H1 (cell line): Measurements from ENCODE around the gene PPP2R2C. TPM values are rescaled to one million over a fixed set of nuclear protein-coding genes. Genes with fewer than 3 reads are reported as not detected.

ENCODE experiments used
- BRCA1 ChIP-seq: IDR thresholded peaks from 2 replicates; pipeline ENCODE4 v1.6.1; 2012; ENCODE audit warnings: low read depth, low read length, improper control_type of control experiment
- CBX8 ChIP-seq: fragments of 300-800, 300-1000 bp; sonication (generic); IDR thresholded peaks from 2 replicates; pipeline ENCODE4 v1.7.1; 2016; ENCODE audit warnings: low read depth, low read length, borderline replicate concordance
- CREB1 ChIP-seq: IDR thresholded peaks from 2 replicates; pipeline ENCODE4 v1.6.1; 2012; ENCODE audit warnings: inconsistent platforms
- HDAC2 ChIP-seq, 2 experiments: fragments of 300-600 bp in 1 of 2; sonication (generic) in 1 of 2; IDR thresholded peaks; 2 replicates each; pipeline ENCODE4 v1.6.1; 2011 to 2012; ENCODE audit warnings: low read depth in 2 of 2, low read length in 2 of 2, mild to moderate bottlenecking in 2 of 2, moderate library complexity in 2 of 2, borderline replicate concordance in 1 of 2, inconsistent platforms in 1 of 2
- POLR2A ChIP-seq, 2 experiments: IDR thresholded peaks; 1 replicate in 1 of 2; 2 replicates in 1 of 2; pipeline ENCODE4 v1.6.1; 2011; ENCODE audit warnings: low read depth in 2 of 2, low read length in 2 of 2, mild to moderate bottlenecking in 2 of 2; ENCODE audit errors: control extremely low read depth in 1 of 2
- RXRA ChIP-seq: IDR thresholded peaks from 2 replicates; pipeline ENCODE4 v1.6.1; 2011; ENCODE audit warnings: low read depth, mild to moderate bottlenecking, low read length, moderate library complexity; ENCODE audit not compliant: insufficient read depth
- polyA plus RNA-seq, 7 experiments: library from polyadenylated mRNA; depleted of rRNA in 3 of 7; stranded (reverse) in 5 of 7; unstranded in 2 of 7; fragments of >200 nt in 5 of 7; fragments of 200-250 nt in 2 of 7; gene quantifications; 1 replicate in 5 of 7; 2 replicates in 1 of 7; 4 replicates in 1 of 7; pipeline versions ENCODE4 v1.2.1 to v1.2.3, GENCODE V29; 2011 to 2013; ENCODE audit warnings: missing spikeins in 2 of 7, mixed read lengths in 2 of 7
- total RNA-seq: library from RNA; stranded (reverse); fragmentation: NEBNext Ultra II Directional; extraction: Animal tissue kit (Norgen Biotek cat#: 25700); gene quantifications from 2 replicates; pipeline ENCODE4 v1.2.1, GENCODE V29; 2021
- TF ChIP-seq, protein P1 (sequence below): fragments of 300-600 bp; sonication (generic); IDR thresholded peaks from 2 replicates; pipeline ENCODE4 v1.7.1; 2012; ENCODE audit warnings: low read length, moderate library complexity, mild to moderate bottlenecking, inconsistent platforms; ENCODE audit not compliant: insufficient replicate concordance
- TF ChIP-seq, protein P2 (sequence below): IDR thresholded peaks from 2 replicates; pipeline ENCODE4 v1.6.1; 2011; ENCODE audit warnings: low read length, improper control_type of control experiment

The PPP2R2C gene
- total and polyA plus RNA-seq, 2 of the 8 experiments (the other 6 are each of a cell fraction or from before 2014, with no cell fraction given), result 6.4 TPM

DNA sequence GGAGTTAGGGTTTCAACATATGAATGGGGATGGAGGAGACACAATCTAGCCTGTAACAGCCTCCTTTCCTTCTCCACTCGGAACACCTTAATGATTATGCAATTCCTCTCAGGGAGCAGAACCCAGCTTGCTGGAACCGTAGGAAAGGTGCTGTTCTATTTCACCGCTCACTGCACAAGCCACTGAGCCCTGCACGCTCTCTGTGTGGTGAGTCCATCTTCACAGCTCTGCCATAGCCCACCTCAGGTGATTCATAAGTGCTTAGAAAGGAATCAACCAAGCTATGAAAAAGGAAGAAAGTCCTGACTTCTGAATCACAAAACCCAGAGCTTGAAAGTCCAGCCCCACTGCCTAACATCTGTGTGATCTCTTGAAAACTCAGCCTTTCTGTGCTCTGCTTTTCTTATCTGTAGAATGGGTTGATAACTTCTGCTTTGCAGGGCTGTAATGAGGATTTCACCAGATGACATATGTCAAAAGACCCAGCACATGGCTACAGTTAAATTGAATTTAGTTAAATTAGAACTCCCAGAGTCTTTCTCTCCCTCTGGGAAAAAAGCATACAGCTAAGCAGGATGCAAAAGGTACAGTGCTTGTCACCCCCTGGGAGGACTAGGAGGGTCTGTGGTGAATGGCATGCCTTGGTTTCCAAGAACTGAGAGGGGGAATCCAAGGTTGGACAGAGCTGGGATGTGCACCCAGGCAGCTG, 111.2 kb downstream of the PPP2R2C start (continued):
- TF ChIP-seq, protein P1, sequence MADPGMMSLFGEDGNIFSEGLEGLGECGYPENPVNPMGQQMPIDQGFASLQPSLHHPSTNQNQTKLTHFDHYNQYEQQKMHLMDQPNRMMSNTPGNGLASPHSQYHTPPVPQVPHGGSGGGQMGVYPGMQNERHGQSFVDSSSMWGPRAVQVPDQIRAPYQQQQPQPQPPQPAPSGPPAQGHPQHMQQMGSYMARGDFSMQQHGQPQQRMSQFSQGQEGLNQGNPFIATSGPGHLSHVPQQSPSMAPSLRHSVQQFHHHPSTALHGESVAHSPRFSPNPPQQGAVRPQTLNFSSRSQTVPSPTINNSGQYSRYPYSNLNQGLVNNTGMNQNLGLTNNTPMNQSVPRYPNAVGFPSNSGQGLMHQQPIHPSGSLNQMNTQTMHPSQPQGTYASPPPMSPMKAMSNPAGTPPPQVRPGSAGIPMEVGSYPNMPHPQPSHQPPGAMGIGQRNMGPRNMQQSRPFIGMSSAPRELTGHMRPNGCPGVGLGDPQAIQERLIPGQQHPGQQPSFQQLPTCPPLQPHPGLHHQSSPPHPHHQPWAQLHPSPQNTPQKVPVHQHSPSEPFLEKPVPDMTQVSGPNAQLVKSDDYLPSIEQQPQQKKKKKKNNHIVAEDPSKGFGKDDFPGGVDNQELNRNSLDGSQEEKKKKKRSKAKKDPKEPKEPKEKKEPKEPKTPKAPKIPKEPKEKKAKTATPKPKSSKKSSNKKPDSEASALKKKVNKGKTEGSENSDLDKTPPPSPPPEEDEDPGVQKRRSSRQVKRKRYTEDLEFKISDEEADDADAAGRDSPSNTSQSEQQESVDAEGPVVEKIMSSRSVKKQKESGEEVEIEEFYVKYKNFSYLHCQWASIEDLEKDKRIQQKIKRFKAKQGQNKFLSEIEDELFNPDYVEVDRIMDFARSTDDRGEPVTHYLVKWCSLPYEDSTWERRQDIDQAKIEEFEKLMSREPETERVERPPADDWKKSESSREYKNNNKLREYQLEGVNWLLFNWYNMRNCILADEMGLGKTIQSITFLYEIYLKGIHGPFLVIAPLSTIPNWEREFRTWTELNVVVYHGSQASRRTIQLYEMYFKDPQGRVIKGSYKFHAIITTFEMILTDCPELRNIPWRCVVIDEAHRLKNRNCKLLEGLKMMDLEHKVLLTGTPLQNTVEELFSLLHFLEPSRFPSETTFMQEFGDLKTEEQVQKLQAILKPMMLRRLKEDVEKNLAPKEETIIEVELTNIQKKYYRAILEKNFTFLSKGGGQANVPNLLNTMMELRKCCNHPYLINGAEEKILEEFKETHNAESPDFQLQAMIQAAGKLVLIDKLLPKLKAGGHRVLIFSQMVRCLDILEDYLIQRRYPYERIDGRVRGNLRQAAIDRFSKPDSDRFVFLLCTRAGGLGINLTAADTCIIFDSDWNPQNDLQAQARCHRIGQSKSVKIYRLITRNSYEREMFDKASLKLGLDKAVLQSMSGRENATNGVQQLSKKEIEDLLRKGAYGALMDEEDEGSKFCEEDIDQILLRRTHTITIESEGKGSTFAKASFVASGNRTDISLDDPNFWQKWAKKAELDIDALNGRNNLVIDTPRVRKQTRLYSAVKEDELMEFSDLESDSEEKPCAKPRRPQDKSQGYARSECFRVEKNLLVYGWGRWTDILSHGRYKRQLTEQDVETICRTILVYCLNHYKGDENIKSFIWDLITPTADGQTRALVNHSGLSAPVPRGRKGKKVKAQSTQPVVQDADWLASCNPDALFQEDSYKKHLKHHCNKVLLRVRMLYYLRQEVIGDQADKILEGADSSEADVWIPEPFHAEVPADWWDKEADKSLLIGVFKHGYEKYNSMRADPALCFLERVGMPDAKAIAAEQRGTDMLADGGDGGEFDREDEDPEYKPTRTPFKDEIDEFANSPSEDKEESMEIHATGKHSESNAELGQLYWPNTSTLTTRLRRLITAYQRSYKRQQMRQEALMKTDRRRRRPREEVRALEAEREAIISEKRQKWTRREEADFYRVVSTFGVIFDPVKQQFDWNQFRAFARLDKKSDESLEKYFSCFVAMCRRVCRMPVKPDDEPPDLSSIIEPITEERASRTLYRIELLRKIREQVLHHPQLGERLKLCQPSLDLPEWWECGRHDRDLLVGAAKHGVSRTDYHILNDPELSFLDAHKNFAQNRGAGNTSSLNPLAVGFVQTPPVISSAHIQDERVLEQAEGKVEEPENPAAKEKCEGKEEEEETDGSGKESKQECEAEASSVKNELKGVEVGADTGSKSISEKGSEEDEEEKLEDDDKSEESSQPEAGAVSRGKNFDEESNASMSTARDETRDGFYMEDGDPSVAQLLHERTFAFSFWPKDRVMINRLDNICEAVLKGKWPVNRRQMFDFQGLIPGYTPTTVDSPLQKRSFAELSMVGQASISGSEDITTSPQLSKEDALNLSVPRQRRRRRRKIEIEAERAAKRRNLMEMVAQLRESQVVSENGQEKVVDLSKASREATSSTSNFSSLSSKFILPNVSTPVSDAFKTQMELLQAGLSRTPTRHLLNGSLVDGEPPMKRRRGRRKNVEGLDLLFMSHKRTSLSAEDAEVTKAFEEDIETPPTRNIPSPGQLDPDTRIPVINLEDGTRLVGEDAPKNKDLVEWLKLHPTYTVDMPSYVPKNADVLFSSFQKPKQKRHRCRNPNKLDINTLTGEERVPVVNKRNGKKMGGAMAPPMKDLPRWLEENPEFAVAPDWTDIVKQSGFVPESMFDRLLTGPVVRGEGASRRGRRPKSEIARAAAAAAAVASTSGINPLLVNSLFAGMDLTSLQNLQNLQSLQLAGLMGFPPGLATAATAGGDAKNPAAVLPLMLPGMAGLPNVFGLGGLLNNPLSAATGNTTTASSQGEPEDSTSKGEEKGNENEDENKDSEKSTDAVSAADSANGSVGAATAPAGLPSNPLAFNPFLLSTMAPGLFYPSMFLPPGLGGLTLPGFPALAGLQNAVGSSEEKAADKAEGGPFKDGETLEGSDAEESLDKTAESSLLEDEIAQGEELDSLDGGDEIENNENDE, result no peak
- TF ChIP-seq RXRA (no peak), CBX8 (no peak), CREB1 (no peak), BRCA1 (no peak), HDAC2 (IDR thresholded peaks at IDR 0.05; ENCODE audit: borderline replicate concordance in 1 of 2, low read depth in 2 of 2, low read length in 2 of 2) (no peak), POLR2A (IDR thresholded peaks at IDR 0.05; ENCODE audit: control extremely low read depth in 1 of 2, low read depth in 2 of 2, low read length in 2 of 2) (no peak)
- TF ChIP-seq, protein P2, sequence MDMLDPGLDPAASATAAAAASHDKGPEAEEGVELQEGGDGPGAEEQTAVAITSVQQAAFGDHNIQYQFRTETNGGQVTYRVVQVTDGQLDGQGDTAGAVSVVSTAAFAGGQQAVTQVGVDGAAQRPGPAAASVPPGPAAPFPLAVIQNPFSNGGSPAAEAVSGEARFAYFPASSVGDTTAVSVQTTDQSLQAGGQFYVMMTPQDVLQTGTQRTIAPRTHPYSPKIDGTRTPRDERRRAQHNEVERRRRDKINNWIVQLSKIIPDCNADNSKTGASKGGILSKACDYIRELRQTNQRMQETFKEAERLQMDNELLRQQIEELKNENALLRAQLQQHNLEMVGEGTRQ, result no peak
